ENCODE data around the gene APOBEC3A. TPM values are rescaled to one million over a fixed set of nuclear protein-coding genes. Genes with fewer than 3 reads are reported as not detected.

APOBEC3A gene
- total RNA-seq, 1 donor = not detected

Other genes starting within 250 kb of the APOBEC3A start
- 64.3 and 99.9 TPM in 2 replicates for gene SUN2, start 201.6 kb upstream of the APOBEC3A start, total RNA-seq
- 10.3 and 11.2 TPM in 2 replicates for gene DNAL4, start 163.5 kb upstream of the APOBEC3A start, total RNA-seq
- gene NPTXR, start 113.6 kb upstream of the APOBEC3A start, total RNA-seq = 0.64 and 0.86 TPM in 2 replicates
- gene CBX6, start 85.4 kb upstream of the APOBEC3A start, total RNA-seq = 57.7 and 66.5 TPM in 2 replicates
- gene APOBEC3B, start 24.7 kb downstream of the APOBEC3A start, total RNA-seq = 2.2 and 3.2 TPM in 2 replicates
- gene APOBEC3C, start 56.6 kb downstream of the APOBEC3A start, total RNA-seq = 11.9 and 16.4 TPM in 2 replicates
- gene APOBEC3D, start 63.5 kb downstream of the APOBEC3A start, total RNA-seq = 2.9 and 4.3 TPM in 2 replicates
- gene APOBEC3F, start 83.3 kb downstream of the APOBEC3A start, total RNA-seq = 4.8 and 5.6 TPM in 2 replicates
- gene APOBEC3G, start 119.7 kb downstream of the APOBEC3A start, total RNA-seq = 11.6 and 12.1 TPM in 2 replicates
- not detected in 2 replicates for gene APOBEC3H, start 139.6 kb downstream of the APOBEC3A start, total RNA-seq
- 3.9 and 5.2 TPM in 2 replicates for gene CBX7, start 195.1 kb downstream of the APOBEC3A start, total RNA-seq

Data from fibroblast of villous mesenchyme (primary cell).